GM12873 (cell line): Measurements from ENCODE around the gene GLCE.

ENCODE experiments used
- CTCF ChIP-seq: IDR thresholded peaks from 2 replicates; pipeline ENCODE4 v1.5.1; 2012; ENCODE audit warnings: low read depth, mild to moderate bottlenecking, moderate library complexity, low read length, control low read depth; ENCODE audit not compliant: insufficient read depth; ENCODE audit errors: missing control alignments

Gene GLCE

DNA sequence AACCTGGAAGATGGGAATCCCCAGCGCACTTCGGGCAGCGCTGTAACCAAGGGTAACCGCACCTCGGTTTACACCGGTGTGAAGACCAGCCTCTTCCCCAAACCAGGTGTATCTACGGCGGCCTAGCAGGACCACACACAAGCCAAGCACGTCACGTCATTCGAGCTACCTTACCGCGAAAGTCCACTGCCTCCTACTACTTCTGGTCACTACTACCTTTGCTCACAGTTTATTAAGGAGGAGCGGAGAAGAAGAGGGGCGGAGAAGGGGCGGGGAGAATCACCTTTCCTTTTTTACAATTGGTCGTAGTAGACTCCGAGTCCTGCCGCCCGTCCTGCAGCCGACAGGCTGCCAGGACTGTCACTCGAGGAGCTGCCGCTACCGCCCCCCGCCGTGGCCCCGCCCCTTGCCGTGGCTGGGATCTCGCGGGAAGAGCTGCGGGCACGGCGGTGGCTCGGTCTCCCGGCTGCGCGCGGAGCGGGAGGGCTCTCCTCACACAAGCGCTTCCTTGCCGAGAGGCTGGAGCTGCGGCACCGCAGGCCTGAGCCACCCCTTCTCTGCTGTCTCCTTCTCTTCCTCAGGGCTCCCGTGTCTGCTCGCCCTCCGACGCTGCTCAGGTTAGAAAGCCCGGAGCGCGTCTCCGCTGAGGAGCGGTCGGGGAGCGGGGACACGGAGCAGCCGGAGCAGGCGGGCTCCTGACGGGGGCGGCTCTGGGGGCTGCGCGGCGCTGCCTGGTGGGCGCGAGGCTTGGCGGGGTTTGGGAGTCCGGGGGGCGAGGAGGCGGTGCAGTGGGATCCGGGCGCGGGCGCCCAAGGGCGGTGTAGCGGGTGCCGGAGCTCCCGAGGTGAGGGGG is at the start of gene GLCE:
Gene GLCE, plus strand, starts transcription at position 495 of the 853 bp plus-strand sequence. CDS start 95,172 bp downstream, outside the sequence.
- no peak for TF ChIP-seq CTCF

DNA sequence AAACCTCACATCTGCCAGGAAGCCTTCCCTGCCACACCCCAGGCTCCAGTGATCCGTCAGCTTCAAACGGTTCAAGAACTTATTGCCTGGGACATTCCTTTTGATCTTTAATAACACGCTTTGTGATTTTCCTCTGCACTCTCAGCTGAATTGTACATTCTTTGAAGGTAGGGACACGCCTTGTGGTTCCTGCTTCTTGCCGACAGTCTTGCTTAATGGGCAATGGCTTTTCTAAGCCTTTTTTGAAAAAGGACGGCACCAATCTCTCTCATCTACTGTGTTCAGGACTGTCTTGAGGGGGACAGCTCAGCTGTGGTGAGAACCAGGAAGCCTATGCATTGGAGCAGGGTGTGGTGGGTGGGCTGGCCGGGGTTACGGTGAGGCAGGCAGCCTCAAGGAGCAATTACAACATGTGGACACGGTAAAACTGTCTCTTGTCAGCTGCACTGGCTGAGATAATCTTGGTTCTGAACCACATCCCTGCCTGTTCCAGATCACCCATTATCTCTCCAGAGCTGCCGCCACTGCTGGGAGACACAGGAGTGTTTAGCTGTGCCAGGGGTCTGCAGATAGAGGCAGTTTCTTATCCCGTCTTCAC is 46.0 kb upstream of the GLCE start:
- TF ChIP-seq CTCF: no peak

DNA sequence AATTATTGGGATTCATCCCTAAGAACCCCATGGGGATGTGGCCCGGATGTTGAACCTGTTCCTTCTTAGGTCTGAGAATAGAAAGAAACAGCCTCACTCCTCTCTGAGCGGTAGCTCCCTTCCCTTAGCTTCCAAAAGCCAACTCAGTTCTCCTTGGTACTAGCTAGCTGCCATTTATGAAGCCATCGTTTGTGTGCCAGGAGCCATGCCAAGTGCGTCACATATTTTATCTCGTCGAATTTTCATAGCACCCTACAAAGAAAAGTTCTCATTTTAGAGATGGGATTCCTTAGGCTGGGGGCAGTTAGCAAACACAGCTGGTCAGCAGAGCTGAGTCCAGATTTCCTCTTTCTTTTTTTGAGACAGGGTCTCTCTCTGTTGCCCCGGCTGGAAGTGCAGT is 45.4 kb upstream of the GLCE start:
- TF ChIP-seq CTCF: no peak

GRCh38 chr15:69116391-69116790 is 44.0 kb upstream of the GLCE start:
- no peak for TF ChIP-seq CTCF

DNA sequence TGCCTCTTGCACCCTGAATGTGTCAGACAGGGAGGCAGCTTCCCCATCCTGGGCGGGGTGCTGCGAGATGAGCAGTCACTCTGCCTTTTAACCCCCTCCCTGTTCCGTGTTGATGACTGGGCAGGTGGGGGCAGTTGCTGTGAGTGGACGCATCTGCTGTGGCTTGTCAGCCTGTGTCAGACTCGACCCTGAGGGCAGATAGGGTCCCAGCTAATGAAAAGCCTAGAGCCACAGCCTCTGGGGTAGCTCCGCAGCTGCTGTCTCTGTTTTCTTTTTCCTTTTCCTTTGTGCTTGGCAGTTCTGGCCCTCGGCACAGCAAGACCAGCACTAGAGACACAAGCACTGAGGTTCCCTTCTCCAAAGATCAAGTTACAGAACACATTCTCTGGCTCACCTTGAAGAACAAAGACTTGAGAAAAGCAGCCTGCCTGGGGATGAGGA is 43.0 kb upstream of the GLCE start:
- no peak for TF ChIP-seq CTCF

GRCh38 chr15:69118089-69118488 is 42.3 kb upstream of the GLCE start:
- TF ChIP-seq CTCF: no peak

DNA sequence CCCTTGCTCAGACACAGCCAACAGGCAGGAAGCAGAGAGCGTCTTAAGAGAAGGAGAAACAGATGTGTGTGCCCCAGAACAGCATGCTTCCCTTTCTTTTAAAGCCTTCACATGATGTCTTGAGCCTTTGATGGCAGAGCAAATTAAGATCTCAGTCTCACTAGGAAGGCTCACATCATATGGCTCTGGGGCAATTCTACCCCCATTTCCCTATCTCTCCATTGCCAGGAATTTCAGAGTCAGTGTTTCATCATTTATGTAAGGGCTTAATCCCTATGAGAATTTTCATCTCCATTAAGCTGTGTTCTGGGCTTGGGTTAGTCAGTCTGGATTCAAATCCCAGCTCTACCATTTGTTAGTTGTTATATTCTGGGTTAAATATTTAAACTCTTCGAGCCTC is 41.4 kb upstream of the GLCE start:
- TF ChIP-seq CTCF: no peak
